Measurements from ENCODE around the gene SIGLEC11.

Gene SIGLEC11

DNA sequence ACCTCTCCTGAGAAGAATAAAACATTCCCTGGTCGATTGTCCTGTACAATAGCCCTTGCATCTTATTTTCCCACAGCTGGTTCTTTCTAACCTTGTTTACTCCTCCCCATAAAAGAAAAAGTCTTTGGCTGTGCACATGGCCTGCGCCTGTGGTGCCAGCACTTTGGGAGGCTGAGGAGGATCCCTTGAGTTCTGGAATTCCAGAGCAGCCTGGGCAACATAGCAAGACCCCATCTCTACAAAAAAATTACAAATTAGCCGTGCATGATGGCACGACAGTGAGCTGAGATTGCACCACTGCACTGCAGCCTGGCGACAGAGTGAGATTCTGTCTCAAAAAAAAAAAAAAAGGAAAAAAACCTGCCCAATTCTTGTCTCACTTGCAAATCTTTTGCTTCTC is 24.4 kb downstream of the SIGLEC11 start:
- Histone ChIP-seq H3K36me3 (ENCODE audit: control insufficient read depth in 2 of 2, insufficient read depth in 1 of 2, low read length in 2 of 2) (peaks cover 6 to 7% of the 10 kb centered on the region in 2 experiments; a peak in 2 of 3 replicates), H3K4me1 (ENCODE audit: control insufficient read depth, insufficient read depth, low read length) (peaks cover 3% of the 10 kb centered on the region; the same call in 1 of the 2 replicates), H3K27ac (ENCODE audit: extremely low read depth, low read depth, low read length) (no peak overlapping the region), H3K4me3 (ENCODE audit: low read depth, low read length) (no peak overlapping the region), H3K9me3 (ENCODE audit: control insufficient read depth, insufficient read depth, low read depth, low read length) (no peaks in the 10 kb centered on the region)
- ChIA-PET CTCF (interaction anchor here (1.2 to 7.6 kb wide), 6 partner anchors 17 to 111 kb away, joined by 4 to 100 read pairs (median 14); no protein-coding TSS in a partner anchor), POLR2A (no interaction called here)
- TF ChIP-seq ZNF214 (tag by site-specific recombination; IDR thresholded peaks at IDR 0.05; ENCODE audit: borderline replicate concordance): no peak
- no peak for TF ChIP-seq KLF9 (tag by site-specific recombination; IDR thresholded peaks at IDR 0.05; ENCODE audit: low read depth)
- TF ChIP-seq, protein P1, sequence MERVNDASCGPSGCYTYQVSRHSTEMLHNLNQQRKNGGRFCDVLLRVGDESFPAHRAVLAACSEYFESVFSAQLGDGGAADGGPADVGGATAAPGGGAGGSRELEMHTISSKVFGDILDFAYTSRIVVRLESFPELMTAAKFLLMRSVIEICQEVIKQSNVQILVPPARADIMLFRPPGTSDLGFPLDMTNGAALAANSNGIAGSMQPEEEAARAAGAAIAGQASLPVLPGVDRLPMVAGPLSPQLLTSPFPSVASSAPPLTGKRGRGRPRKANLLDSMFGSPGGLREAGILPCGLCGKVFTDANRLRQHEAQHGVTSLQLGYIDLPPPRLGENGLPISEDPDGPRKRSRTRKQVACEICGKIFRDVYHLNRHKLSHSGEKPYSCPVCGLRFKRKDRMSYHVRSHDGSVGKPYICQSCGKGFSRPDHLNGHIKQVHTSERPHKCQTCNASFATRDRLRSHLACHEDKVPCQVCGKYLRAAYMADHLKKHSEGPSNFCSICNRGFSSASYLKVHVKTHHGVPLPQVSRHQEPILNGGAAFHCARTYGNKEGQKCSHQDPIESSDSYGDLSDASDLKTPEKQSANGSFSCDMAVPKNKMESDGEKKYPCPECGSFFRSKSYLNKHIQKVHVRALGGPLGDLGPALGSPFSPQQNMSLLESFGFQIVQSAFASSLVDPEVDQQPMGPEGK (tag by site-specific recombination; IDR thresholded peaks at IDR 0.05): no peak
- TF ChIP-seq, protein P2, sequence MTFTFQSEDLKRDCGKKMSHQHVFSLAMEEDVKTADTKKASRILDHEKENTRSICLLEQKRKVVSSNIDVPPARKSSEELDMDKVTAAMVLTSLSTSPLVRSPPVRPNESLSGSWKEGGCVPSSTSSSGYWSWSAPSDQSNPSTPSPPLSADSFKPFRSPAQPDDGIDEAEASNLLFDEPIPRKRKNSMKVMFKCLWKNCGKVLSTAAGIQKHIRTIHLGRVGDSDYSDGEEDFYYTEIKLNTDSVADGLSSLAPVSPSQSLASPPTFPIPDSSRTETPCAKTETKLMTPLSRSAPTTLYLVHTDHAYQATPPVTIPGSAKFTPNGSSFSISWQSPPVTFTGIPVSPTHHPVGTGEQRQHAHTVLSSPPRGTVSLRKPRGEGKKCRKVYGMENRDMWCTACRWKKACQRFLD (tag by site-specific recombination; IDR thresholded peaks at IDR 0.05): no peak
- no peak for TF ChIP-seq ZSCAN16 (tag by site-specific recombination; IDR thresholded peaks at IDR 0.05)
- no peak for TF ChIP-seq KLF8 (tag by site-specific recombination; IDR thresholded peaks at IDR 0.05)
- no peak for TF ChIP-seq REPIN1 (tag by site-specific recombination; IDR thresholded peaks at IDR 0.05; ENCODE audit: low read depth)
- TF ChIP-seq ZNF121 (tag by site-specific recombination; IDR thresholded peaks at IDR 0.05): peak; percentile 81

DNA sequence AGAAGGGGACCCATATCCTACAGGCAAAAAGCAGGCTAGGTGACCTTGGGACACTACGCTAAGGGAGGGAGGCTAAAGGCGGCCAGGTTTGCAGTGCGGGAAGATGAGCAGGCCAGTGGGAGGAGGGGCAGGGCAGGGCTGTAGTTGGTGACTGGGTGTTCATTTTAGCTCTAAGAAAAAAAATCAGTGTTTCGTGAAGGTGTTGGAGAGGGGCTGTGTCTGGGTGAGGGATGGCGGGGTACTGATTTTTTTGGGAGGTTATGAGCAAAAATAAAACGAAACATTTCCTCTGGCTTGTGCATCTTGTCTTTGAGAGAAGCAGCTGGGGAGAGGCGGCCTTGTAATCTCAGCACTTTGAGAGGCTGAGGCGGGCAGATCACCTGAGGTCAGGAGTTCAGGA is 27.3 kb downstream of the SIGLEC11 start:
- peaks cover 9% of the 10 kb centered on the region for H3K4me1 ChIP-seq (ENCODE audit: control insufficient read depth, insufficient read depth, low read length)
- TF ChIP-seq ZNF791 (tag by site-specific recombination; IDR thresholded peaks at IDR 0.05): no peak
- TF ChIP-seq, protein P3, sequence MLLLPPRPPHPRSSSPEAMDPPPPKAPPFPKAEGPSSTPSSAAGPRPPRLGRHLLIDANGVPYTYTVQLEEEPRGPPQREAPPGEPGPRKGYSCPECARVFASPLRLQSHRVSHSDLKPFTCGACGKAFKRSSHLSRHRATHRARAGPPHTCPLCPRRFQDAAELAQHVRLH (tag by site-specific recombination; IDR thresholded peaks at IDR 0.05): no peak
- no peak for TF ChIP-seq ZNF155 (tag by site-specific recombination; IDR thresholded peaks at IDR 0.05)
- TF ChIP-seq, protein P4, sequence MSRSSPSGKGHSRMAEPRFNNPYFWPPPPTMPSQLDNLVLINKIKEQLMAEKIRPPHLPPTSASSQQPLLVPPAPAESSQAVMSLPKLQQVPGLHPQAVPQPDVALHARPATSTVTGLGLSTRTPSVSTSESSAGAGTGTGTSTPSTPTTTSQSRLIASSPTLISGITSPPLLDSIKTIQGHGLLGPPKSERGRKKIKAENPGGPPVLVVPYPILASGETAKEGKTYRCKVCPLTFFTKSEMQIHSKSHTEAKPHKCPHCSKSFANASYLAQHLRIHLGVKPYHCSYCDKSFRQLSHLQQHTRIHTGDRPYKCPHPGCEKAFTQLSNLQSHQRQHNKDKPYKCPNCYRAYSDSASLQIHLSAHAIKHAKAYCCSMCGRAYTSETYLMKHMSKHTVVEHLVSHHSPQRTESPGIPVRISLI (tag by site-specific recombination; IDR thresholded peaks at IDR 0.05): no peak
- no peak for TF ChIP-seq ZNF114 (tag by site-specific recombination; IDR thresholded peaks at IDR 0.05)
- TF ChIP-seq MYNN (tag by site-specific recombination; IDR thresholded peaks at IDR 0.05; ENCODE audit: borderline replicate concordance): no peak
- no peak for TF ChIP-seq ZNF16 (tag by site-specific recombination; IDR thresholded peaks at IDR 0.05; ENCODE audit: low read depth)
- no peak overlapping the region for H3K4me3 ChIP-seq (ENCODE audit: low read depth, low read length)
- H3K9me3 ChIP-seq (ENCODE audit: control insufficient read depth, insufficient read depth, low read depth, low read length): no peaks in the 10 kb centered on the region
- H3K27ac ChIP-seq (ENCODE audit: extremely low read depth, low read depth, low read length): no peak overlapping the region
- ChIA-PET POLR2A (interaction anchor here (0.5 to 0.8 kb wide), 2 partner anchors 11 to 808 kb away, joined by 3 read pairs; no protein-coding TSS in a partner anchor), CTCF (interaction anchor here (7.6 kb wide), 1 partner anchor 51 kb away, joined by 99 read pairs; no protein-coding TSS in a partner anchor)
- H3K36me3 ChIP-seq (ENCODE audit: control insufficient read depth in 2 of 2, insufficient read depth in 1 of 2, low read length in 2 of 2): peaks cover 6 to 12% of the 10 kb centered on the region in 2 experiments; a peak in 2 of 3 replicates

DNA sequence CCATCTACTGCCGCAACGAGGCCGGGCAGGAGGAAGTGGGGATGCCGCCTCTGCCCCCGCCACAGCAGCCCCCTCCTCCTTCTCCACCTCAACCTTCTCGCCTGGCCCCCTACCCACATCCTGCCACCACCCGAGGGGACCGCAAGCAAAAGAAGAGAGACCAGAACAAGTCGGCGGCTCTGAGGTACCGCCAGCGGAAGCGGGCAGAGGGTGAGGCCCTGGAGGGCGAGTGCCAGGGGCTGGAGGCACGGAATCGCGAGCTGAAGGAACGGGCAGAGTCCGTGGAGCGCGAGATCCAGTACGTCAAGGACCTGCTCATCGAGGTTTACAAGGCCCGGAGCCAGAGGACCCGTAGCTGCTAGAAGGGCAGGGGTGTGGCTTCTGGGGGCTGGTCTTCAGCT is 28.2 kb downstream of the SIGLEC11 start:
- peaks cover 6 to 15% of the 10 kb centered on the region in 2 experiments; a peak in 2 of 3 replicates for H3K36me3 ChIP-seq (ENCODE audit: control insufficient read depth in 2 of 2, insufficient read depth in 1 of 2, low read length in 2 of 2)
- no peak overlapping the region for H3K27ac ChIP-seq (ENCODE audit: extremely low read depth, low read depth, low read length)
- no peak overlapping the region for H3K4me3 ChIP-seq (ENCODE audit: low read depth, low read length)
- peaks cover 9% of the 10 kb centered on the region for H3K4me1 ChIP-seq (ENCODE audit: control insufficient read depth, insufficient read depth, low read length)
- ChIA-PET POLR2A (no interaction called here), CTCF (interaction anchor here (7.6 kb wide), 1 partner anchor 52 kb away, joined by 99 read pairs; no protein-coding TSS in a partner anchor)
- TF ChIP-seq ZNF600 (tag by site-specific recombination; IDR thresholded peaks at IDR 0.05) (no peak), BCL11B (tag by site-specific recombination; IDR thresholded peaks at IDR 0.05; ENCODE audit: low read depth) (no peak), GLI2 (tag by site-specific recombination; IDR thresholded peaks at IDR 0.05; ENCODE audit: borderline replicate concordance, low read depth) (no peak), GLIS2 (tag by site-specific recombination; IDR thresholded peaks at IDR 0.05) (no peak), KLF7 (tag by site-specific recombination; IDR thresholded peaks at IDR 0.05; ENCODE audit: borderline replicate concordance) (no peak), ZNF510 (tag by site-specific recombination; IDR thresholded peaks at IDR 0.05; ENCODE audit: insufficient replicate concordance) (no peak)
- no peaks in the 10 kb centered on the region for H3K9me3 ChIP-seq (ENCODE audit: control insufficient read depth, insufficient read depth, low read depth, low read length)

Data from HEK293 (cell line).